Suppressor macrophage treated with lipopolysaccharide for 4 hours (primary cell): ENCODE measurements around the gene CORIN.
"Not testable (repeated sequence)": the region's sequence is repeated elsewhere in the genome, so short reads cannot be mapped to it uniquely, and the experiment has no call there.

Experiments
- DNase-seq: peaks from one replicate; pipeline ENCODE4 v3.0.0-alpha.2; 2020

CORIN gene

GRCh38 chr4:47719576-47719975 lies 118.3 kb downstream of the CORIN start:
- DNase-seq = no peak

- no peak for DNase-seq
These were observed 119.2 kb downstream of the CORIN start for GRCh38 chr4:47718696-47719095.

DNA sequence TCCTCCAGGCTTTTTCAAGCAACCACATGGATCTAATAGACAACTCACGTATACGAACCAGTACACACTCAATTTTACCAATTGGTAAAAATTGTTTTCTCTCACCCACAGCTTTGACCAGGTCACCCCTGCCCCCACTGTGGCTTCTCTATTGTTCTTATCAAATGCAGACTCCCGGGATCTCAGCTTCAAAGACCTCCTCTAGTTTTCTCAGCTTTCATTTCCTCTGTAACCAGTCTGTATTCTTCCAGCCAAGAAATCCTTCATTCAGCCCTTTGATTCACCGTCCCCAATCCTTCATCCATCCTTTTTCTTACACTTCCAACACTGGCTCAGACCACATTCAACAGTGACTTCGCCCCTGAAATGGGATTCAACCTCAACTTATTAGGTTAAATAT lies 120.7 kb downstream of the CORIN start:
- DNase-seq = no peak

GRCh38 chr4:47715716-47716416 lies 122.0 kb downstream of the CORIN start:
- peak; percentile 3 for DNase-seq

- no peak for DNase-seq
These were observed 123.6 kb downstream of the CORIN start for GRCh38 chr4:47714269-47714668.

GRCh38 chr4:47713129-47713834 lies 124.6 kb downstream of the CORIN start:
- DNase-seq = no peak

- DNase-seq = no peak
These were observed 126.2 kb downstream of the CORIN start for GRCh38 chr4:47711646-47712045.

GRCh38 chr4:47711183-47711582 lies 126.7 kb downstream of the CORIN start:
- DNase-seq = no peak

DNA sequence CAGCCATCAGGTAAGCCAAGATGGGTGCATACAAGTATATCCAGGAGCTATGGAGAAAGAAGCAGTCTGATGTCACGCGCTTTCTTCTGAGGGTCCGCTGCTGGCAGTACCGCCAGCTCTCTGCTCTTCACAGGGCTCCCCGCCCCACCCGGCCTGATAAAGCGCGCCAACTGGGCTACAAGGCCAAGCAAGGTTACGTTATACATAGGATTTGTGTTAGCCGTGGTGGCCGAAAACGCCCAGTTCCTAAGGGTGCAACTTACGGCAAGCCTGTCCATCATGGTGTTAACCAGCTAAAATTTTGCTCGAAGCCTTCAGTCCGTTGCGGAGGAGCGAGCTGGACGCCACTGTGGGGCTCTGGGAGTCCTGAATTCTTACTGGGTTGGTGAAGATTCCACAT lies 131.5 kb downstream of the CORIN start:
- DNase-seq = not testable (repeated sequence)

DNA sequence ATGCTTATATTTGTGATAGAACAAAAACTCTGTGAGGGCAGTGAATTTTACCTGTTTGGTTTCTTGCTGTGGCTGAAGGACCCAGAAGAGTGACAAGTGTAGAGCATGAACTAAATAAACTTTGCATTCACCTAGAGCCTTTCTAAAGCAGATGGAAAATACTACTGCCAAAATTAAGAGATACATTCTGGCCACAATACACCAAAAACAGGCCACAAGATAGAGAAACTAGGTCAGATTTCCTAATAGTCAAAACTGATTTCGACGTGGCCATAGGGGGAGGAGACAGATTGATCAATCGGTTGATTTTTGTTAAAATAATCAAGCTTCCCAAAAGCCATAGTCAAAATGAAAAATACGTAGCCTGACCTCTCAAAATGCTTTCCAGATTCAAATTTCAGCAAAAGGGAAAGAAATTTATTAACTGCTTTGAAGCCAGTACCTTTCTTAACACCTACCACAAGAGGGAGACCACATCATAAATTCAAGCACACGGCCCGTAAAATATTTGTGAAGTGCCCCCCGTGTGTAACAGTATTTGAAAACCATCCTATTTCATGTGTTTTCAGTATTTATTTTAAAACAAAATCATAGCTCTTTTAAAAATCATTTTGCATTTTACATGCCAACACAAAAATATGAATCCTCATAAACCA lies 132.4 kb downstream of the CORIN start:
- peak; percentile 43 for DNase-seq

- DNase-seq = peak; percentile 34
These were observed 133.1 kb downstream of the CORIN start for GRCh38 chr4:47704693-47705325.

DNA sequence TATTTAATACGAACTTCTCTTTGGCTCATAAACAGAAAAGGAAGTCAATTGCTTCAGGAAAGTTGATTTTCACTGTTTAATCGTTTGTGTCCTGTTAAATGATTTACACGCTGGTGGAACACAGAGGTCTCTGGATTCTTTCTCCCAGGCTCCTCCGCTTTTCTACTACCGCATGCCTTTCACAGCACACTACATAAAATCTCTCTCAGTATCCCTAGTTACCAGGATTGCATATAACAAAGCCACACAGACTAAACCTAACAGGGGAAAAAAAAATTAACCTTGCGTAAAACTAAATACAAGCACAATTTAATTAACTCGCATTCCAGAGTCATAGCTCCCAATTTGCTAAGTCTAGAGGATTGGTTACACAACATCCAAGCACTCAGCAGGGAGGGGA lies 133.9 kb downstream of the CORIN start:
- DNase-seq = no peak

GRCh38 chr4:47703008-47703407 lies 134.9 kb downstream of the CORIN start:
- no peak for DNase-seq

DNA sequence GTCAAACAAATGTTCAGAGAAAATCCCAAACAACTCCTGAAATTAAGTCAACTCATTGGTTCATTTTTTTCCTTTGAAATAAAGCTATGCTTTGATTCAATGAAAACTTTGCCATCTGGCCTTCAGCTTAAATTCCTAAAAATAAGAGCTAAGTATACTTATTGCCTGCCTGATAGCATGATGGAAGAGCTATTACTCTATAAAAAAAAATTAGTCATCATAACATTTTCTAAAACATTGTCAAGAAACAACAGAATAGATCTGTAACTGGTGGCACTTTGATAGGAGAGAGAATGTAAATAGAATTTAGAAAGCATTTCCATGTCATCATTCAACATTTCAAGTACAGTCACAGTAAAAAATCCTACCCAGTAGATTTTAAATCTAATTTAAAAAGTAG lies 136.6 kb downstream of the CORIN start:
- no peak for DNase-seq

DNA sequence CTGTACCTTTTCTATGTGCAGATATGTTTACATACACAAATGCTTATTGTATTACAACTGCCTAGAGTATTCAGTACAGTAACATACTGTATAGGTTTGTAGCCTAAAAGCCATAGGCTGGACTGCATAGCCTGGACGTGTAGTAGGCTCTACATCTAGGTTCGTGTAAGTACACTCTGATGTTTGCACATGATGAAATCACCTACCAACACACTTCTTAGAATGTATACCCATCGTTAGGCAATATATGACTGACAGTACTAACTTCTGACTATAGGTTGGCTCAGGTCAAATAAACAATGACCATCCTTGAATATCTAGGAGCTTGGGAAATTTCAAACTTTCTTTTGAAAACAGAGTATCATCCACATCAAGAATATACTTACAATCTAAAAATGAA lies 139.0 kb downstream of the CORIN start:
- no peak for DNase-seq

- no peak for DNase-seq
These were observed 141.0 kb downstream of the CORIN start for GRCh38 chr4:47696823-47697222.

DNA sequence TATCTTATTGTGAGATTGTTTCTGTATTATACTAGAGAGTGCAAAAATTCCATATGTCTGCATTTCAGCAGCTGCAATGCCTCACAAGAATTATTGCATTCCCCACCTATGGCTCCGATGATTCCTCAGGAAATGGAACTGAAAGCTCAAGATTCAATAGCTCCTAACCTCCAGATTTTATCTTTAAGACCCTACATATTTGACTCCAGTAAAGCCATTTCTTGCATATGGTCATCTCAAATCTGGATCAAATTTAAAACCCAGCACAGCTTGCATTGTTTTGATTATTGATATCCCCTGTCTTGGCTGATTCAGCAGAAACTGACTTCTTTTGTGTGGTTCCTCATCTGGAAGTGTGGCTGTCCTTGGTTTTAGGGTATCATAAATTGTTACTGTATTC lies 142.6 kb downstream of the CORIN start:
- no peak for DNase-seq

GRCh38 chr4:47694322-47694721 lies 143.5 kb downstream of the CORIN start:
- no peak for DNase-seq

DNA sequence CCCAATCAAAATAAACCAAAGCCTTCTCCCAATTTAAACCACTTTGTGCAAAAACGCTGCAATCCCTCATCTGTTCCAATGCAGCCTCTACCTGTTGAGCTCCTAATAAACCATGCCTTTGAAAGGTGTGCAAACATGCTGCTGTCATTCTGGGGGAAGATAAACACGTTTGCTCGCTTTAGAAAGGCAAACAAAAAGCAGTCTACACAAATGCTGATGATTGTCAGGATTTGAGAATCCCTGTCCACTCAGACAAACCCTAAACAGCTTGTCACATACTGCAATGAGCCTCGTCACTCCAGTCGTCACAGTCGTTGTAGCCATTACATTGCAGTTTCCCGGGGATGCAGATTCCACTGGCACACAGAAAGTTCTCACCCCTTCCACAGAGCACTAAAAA lies 145.2 kb downstream of the CORIN start:
- no peak for DNase-seq

- DNase-seq = not testable (repeated sequence)
These were observed 146.0 kb downstream of the CORIN start for GRCh38 chr4:47691757-47692383.

- DNase-seq = no peak
These were observed 147.3 kb downstream of the CORIN start for GRCh38 chr4:47690611-47691010.

GRCh38 chr4:47686294-47686872 lies 151.5 kb downstream of the CORIN start:
- DNase-seq = peak; percentile 78

DNA sequence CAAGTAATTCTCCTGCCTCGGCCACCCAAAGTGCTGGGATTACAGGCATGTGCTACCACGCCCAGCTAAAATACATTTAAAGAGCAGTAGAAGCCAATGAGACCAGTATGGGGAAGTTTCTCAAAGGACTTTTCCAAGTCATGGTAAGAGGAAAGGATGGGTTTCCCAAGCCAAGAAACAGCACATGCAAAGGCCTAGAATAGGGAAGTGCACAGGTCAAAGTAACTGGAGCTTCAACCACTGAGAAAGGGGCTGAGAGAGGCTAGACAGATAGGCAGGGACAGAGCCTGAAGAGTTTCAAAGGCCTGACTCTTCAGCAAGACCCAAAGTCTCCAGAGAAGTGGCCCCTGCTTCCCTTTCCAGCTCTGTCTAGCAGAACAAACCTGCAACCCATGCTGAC lies 162.1 kb downstream of the CORIN start:
- peak; percentile 25 for DNase-seq
